HuH-7.5 (cell line): ENCODE data around the gene THSD7B.

Experiments
- DNase-seq: peaks from one replicate; pipeline ENCODE4 v3.0.0; 2011; ENCODE audit warnings: low spot score

THSD7B gene

GRCh38 chr2:136801661-136802060 lies 36.3 kb downstream of the THSD7B start:
- DNase-seq, result no peak

DNA sequence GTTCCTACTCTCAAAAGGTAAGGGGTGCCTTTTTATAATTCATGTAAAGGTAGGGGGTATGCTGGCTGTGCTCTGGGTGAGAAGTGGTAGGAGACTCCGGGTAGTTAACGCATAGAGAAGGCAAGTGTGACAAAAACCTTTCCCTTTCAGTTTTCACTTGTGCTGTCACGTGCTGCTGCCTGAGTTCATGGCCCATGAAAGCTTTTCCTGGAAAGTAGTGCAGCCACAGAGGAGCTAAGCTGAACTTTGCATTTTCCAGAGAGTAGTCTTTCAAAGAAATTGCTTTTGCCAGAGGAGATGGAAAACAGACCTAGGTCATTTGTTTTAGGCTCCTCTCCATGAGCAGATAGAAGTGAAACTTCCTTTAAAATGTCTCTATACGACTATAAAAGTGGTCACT lies 44.7 kb downstream of the THSD7B start:
- DNase-seq, result no peak

GRCh38 chr2:136818839-136819238 lies 53.5 kb downstream of the THSD7B start:
- DNase-seq, result no peak

- no peak for DNase-seq
Measured at GRCh38 chr2:136823291-136823690, 57.9 kb downstream of the THSD7B start.

DNA sequence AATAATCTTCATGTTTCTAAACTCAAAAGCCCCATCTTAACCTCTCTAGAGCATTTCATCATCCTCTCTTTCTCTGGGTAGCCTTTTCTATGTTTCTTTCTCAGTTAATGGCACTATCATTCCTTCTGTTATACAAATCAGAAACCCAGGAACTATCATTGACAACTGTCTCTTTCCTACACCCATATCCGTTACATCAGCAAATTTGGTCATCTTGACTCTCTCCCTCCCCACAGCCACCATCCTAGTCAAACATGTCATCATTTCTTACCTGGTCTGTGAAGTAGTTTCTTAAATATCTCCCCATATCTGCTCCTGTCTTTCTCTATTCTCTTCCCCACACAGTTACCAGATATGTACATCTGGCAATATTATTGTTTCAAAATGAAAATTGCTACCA lies 62.8 kb downstream of the THSD7B start:
- no peak for DNase-seq

GRCh38 chr2:136828774-136829173 lies 63.4 kb downstream of the THSD7B start:
- no peak for DNase-seq

GRCh38 chr2:136844546-136844945 lies 79.2 kb downstream of the THSD7B start:
- DNase-seq, result no peak

DNA sequence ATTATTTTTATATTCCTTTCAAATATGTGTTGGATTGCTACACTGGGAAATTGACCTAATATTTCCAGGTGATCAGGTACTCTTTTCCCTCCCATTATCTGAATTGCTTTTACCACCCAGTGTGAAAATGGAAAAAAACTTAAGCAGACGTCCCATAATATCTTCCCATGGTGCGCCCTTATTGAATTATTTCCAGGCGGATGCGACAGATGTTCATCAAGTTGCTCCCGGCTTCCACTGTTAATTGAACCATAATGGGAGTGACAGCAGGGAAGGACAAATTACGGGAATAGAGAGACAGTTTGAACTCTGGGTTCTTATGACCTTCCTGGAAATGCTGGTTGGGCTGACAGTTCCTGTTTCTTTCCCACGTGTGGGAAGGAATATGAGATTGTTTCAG lies 93.3 kb downstream of the THSD7B start:
- DNase-seq, result no peak

DNA sequence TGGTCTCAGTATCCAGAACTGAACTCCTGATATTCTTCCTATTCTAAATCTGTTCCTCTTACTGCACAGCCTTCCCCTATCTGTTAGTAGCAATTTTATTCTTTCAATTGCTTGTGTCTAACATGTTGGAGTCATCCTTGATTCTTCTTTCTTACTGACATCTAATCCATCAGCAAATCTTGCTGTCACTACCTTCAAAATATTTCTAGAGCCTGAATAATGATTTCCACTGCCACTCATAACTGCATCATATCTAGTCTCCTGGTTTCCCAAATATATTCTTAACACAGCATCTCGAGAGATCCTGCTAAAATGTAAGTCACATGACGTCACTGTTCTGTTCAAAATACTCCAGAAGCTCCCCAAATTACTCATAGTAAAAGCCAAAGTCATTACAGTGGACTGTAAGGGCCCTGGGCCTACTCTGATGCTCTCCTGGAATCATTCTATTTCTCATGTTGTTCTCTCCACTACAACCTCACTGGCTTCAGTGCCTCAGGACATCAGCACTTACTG lies 95.2 kb downstream of the THSD7B start:
- DNase-seq, result no peak

GRCh38 chr2:136863468-136863867 lies 98.1 kb downstream of the THSD7B start:
- no peak for DNase-seq

DNA sequence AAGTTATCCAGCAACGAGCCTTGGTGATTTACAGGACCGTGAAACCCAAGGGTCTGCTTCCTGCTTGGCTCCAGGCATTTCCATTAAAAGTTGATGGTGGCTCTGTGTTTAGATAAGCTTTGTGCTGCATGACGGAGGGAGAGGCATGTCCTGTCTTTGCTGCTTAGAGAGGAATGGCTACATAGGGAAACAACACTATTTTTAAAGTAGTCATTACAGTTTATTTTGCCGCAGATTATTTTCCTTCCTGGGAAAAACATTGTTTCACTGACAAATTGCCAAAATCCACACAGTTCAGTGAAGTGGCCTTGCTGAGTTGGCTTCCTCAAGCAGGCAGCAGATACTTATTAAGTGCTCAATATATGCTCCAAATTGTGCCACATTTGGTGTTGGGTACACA lies 98.5 kb downstream of the THSD7B start:
- DNase-seq, result no peak

DNA sequence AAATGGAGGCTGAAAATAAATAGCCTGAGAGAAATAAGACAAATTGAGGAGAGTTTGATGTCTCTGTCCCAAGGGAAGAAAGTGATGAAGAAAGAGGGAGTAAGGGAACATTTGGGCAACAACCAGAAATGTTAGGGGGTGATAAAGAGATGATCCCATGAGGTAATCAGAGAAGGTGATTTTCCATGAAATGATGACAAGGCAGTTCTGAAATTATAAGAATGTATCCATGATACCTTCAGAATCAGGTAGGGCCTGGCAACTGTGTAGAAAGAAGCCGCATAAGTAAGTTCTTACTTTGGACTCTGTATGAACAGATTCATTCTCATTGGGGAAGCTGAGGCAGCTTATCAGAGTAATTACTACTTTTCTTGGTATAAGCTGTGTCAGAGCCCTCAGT lies 106.1 kb downstream of the THSD7B start:
- DNase-seq, result no peak

DNA sequence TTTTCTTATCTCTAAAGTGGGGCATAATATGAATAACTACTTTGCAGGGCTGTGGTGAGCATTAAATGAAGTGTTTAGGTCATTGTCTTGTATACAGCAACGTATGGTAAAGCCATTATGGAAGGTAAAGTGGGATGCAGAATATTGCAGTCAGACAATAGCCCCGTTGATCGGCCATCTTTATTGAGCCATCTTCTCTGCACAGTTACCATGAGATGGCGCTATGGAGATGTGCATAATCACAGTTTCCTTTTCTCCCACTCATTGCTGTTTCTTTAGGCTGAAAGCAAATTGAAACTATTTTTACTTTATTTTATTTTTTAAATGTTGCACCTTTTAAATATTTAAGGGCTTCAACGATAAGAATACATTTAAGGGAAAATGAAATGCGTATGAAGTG lies 108.9 kb downstream of the THSD7B start:
- DNase-seq, result no peak

- no peak for DNase-seq
Measured at GRCh38 chr2:136891100-136891499, 125.8 kb downstream of the THSD7B start.

DNA sequence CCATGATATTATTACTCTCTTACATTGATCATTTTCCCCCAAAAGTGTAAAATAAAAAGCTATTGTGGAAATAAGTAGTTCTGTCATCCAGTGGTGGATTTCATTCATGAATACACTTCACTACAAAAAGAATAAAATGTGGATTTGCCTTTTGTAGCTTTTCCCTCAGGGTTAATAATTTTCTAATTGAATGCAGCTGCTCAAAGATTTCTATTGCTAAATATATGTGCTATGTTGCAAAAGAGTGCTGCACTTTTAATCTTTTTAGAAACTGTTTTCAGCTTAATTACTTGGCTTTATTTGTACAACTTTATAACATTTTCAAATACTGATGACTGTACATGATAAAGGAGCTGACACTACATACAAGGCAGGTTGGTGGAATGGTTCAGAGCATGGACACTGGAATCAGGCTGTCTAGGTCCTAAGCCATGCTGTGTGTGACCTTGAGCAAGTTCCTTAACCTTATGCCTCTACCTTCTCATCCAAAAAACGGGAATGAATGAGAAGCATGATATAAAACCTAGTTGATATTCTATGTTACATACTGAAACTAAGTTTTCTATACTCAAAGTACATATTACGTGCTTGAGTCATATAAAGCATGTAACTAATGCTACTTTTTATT lies 128.8 kb downstream of the THSD7B start:
- DNase-seq, result no peak

- DNase-seq, result no peak
Measured at GRCh38 chr2:136901732-136902131, 136.4 kb downstream of the THSD7B start.

GRCh38 chr2:136905779-136906178 lies 140.4 kb downstream of the THSD7B start:
- DNase-seq, result no peak

GRCh38 chr2:136909777-136910176 lies 144.4 kb downstream of the THSD7B start:
- DNase-seq, result no peak

DNA sequence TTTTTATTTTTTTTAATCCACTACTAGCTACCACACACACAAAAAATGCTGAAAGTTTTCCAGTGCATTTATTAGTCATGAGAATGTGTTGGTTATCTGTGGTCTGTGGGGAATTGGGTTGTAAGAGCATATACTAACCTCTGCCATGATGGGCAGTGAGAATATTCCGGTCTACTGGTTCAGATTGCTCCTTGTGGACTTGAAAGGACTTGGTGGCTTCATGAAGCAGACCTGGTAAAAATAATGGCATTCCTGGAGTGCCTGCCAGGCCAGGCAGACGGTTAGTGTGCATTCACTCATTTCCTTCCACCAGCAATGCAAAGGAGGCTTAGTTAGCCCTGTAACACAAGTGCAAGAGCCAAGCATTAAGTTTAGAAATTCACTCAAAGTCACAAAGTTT lies 150.8 kb downstream of the THSD7B start:
- no peak for DNase-seq

- DNase-seq, result no peak
Measured at GRCh38 chr2:136917411-136917881, 152.1 kb downstream of the THSD7B start.

DNA sequence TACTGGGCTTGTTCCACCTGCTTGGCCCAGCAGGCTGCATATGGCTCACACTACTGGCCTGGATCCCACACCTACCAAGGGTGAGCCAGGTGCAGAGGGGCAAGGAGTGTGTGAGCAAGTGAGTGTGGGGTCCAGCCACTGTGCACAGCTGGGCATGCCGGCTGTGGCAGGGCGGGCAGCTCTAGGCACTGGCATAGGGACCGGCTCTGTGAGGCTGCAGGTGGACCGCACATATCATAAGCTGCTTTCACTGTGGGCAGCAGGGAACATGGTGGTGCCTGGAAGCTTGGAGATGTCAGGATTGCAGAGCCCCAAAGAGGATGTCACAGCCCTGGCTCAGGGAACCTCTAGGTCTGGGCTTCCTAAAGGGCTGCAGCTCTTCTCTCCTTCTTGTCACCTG lies 154.3 kb downstream of the THSD7B start:
- DNase-seq, result no peak

DNA sequence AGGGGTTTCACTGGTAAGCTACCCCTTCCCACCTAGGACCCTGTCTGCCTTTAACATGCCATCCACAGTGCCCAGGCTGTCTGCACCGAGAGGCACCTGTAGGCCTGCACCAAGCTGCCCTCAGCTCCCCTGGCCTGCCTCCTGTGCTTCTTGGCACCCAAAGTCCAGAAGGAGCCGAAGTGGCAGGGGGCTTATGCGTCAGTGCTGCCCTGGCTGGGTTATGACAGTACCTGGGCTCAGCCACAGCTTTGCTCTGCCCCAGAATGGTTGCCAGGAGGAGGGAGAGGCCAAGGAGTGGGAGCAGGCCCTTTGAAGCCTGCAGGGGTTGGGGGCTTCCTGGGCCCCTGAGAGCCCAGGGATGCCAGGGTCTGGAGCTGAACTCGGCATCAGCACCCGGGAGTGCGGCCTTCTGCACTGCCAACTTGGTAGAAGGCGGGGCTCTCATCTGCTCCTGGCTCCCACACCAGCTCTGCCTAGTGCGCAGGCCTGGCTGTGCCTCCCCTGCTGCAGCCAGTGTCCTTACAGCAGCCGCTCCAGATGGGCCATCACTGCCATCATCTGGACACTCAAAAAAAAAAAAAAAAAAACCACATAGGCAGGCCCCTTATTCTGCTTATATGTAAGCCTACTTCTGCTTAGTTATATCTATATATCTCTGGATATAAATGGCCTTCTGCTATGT lies 155.4 kb downstream of the THSD7B start:
- DNase-seq, result no peak

- no peak for DNase-seq
Measured at GRCh38 chr2:136927156-136927555, 161.8 kb downstream of the THSD7B start.

- no peak for DNase-seq
Measured at GRCh38 chr2:136929531-136929930, 164.2 kb downstream of the THSD7B start.
